GM21515 (cell line): ENCODE data around the gene ANKS6.

Source experiments
- ATAC-seq: cut with Tn5 transposase; IDR thresholded peaks from one replicate; pipeline ENCODE4 v1.9.1; 2021; ENCODE audit not compliant: unreplicated experiment

ANKS6 gene

DNA sequence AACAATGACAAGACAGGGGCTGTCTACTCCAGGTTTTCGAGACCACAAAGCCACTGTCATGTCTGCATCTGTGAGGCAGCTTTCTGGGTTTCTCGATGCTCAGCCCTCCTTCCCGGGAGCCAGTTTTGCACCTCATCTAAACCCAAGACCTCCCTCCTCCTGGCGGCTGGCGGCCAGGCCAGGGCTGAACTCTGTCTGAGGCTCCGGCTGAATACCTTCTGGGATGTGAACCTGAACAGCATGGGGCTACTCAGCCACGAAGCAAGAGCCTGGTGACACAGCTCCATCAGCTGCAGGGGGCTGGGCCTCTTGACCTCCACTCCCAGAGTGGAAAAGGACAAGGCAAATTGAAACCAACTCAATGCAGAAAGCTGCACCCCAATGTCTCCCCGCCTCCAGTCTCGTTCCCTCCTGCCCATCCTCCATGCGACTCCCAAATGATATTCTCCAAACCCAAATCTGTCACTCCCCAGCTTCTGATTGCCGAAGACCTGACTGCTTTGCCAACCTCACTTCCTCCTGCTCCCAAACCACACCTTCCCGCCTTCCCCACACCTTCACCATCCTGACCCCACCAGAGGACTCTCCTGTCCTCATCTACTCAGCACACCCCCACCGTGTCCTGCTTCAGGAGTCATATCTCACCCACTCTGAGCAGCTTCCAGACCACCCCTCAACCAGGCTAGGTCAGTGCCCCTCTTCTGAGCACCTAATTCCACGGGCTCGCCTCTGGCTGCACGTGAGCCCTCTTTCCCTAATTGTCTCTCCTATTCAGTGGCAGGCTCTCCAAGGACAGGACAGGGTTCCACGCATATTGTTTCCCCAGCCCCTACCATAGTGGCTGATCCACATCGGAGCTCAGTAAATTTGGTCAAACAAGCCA lies 4.5 kb downstream of the ANKS6 start:
- no peak for ATAC-seq

DNA sequence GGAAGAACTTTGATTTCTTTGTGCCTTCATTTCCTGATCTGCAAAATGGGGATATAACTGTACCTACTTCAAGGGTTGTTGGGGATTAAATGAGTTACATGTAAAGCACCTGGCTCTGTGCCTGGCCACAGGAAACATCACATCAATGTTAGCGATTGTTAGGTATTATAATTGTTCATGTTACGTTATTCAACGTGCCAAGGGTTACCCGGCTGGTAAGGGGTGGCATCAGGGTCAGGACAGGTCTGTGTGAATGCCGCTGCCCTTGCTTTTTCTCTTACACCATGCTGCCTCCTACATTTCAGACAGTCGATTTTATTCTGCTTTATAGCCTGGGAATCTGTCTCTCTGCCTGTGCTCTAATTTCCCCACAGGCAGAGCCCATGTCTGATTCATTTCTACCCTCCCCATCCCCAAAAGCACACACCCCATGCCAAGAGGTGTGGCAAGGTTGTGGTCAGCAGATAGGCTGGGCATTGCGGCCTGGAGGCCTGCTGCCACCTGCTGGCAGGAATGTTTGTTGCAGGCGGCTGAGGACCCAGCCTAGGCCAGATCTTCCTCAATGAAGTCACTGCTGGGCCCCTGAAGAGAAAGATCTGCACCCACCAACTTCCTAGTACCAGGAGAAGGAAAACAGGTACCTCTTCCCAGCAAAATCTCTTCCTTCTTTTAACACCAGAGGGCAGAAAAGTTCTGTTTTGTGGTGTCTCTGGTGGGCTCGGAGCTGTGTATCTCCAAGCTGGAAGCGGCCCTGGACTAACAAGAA lies 5.3 kb downstream of the ANKS6 start:
- ATAC-seq: peak; percentile 71

DNA sequence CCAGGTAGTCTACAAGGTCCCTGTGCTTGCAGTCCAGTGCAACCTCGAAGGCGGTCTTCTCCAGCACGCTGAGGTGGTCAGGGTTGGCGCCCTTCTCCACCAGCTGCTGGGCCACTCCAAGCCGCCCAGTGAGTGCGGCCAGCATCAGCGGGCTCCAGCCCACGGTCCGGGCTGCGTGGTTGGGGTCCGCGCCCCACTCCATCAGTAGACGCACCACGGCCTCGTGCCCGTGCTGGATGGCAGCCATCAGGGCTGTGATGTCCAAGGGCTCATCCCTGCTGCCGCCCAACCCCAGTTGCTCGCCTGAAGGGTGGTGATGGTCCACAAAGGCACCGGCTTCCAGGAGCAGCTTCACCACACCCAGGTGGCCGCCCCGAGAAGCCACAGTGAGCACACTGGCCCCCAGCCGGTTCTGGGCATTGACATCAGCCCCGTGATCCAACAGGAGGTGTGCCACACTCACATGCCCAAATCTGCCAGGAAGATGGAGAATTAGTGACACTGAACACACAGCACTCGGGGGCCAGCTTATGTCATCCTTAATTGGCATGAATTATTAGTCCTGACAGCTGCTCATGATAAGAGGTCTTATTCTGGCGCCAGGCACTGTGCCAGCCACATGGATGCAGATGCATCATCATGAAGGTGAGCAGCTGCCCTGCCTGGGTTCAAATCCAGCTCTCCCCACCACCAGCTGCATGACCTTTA lies 6.1 kb downstream of the ANKS6 start:
- ATAC-seq: no peak

DNA sequence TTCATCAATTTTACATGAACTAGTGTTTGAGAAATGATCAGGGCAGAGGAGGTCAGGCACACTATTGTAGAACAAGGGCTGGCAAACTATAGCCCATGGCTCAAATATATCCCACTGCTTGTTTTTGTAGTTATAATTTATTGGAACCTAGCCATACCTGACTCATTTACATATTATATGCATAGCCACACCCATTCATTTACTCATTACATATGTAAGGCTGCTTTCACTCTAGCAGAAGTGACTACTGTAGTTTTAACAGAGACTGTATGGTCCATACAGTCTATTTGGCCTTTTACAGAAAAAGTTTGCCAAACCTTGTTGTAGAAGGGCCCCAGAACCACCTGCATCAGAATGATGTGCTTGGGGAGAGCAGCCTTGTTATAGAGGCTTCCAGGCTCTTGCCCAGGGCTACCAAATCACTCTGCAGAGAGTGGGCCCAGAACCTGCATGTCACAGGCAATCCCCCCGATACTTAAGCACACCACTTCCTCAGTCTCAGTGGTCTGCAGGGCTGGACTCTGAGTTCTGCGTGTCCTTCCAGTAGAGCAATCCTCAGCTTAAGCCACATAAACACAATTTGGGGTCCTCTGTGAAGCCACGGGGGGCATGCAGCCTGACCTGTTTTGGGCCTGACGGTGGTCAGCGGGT lies 6.7 kb downstream of the ANKS6 start:
- ATAC-seq: no peak

DNA sequence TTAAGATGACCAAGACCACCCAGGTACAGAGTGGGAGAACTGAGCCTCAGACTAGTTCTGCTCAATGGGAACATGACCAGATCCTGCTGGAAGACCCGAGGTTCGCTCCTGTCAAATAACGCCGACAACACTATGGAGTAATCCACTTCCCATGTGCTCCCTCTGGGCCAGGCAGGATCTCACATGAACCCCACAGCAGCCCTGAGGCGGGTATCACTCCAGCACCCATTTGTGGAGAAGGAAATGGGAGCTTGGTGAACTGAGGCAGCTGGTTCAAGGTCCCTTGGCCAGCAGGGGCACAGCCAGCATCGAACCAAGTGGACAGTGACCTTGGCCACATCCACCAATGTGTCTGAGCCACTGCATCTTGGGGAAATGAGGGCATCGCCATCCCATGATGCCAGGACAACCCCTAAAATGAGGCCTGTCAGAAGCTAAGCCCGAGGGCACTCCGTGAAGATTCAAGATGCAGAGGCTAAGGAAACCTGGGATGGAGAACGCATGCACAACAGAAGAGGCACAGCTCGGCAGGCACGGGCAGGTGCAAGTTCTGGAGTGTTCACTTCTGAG lies 8.5 kb downstream of the ANKS6 start:
- ATAC-seq: no peak

DNA sequence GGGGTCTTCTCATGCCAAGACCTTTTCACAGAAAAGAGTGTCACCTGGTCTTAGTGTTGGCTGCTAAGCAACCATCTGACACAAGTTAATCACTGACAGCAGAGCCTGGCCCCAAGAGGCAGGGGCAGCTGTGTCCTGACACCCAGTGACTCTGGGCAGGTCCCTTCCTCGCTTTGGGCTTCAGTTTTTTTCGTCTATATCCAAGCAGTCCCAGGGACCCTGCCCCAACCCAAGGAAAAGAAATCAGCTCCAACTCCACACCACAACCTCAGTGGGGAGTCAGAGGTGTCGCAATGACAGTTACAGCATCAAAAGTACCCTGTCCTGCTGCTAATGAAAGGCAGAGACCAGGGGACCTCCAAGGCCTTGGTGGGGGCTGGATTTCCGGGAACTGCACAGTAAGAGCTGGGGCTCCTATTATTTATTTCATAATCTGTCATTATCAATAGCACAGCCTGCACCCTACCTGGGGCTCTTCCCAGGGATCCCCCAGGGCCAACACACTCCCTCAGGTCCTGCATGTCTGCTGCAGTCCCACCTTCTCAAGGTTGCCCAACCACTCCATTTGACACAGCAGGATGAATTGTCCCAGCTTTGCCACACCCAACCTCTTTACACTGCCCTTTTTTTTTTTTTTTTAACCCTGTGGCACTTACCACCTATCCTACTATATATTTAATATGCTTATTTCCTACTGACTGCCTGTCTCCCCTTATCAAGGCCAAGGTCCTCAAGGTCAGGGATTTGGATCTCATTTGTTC lies 9.4 kb downstream of the ANKS6 start:
- no peak for ATAC-seq

DNA sequence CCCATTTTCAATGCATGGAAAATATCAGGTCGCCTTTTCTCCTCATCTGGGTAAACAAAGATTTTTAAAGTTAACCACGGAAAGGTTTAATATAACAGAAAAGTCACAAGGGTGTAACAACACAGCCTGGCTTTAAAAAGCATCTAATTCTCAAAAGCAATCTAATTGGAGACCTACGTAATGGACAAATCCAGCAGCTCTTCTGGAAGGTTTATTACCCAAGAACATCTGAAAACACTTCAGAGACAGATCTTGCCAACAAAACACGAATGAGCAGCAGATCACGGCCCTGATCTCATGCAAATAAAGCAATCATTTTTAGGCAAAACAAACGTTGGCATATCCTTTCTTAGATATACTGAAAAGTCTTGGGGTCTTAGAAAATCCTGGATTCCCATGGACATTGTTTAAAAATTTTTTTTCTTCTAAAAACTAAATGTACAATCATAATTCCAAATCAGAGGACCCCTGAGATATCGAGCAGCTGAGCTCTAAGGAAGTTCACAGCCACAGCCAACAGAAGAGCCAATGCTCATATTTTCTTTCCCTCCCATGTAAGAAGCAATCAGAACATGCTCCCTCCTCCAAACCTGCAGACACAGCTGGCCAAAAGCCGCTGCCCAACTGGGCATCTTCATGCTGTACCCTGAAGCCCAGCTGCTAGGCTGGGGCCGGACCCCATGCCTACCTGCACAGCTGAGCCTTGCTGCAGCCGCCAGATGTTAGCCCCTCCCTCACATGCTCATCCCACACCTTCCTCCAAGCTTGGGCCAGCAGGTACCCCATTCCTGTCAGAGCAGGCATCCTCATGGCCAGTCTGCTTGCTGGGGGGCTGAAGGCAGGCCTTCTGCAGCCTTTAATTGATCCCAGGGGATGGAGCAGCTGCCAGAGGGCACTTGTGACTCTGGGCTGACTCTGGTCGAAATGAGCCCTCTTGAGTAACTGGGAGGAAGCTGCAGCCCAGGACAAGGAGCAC lies 11.2 kb downstream of the ANKS6 start:
- ATAC-seq: no peak

DNA sequence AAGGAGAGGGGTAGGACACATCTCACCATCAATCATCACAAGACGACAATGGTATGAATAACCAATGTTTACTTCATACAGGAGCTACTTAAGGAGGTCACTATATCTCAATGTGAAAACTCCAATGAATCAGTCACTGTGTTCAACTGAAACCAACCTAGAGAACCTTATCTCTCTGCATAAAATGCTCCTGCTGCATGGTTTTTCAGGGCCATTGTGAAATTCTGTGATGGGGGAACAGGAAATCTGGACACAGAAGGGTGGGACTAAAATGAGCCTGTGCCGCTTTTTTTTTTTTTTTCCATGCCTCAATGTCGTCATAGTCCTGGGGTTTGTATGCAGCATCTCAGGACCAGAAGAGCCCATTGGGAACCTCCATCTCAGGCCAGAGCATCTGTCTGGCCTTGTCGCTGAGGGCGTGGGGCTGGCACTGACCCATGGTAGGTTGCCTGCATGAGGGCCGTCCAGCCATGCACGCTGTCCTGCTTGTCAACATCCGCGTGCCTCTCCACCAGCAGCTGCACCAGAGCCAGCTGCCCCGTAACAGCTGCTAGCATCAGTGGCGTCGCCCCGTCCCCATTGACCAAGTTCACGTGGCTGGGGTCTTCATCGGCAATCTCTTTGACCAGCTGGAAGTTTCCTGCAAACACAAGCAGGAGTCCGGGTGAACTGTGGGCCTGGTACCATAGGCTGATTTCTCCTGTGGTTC lies 12.7 kb downstream of the ANKS6 start:
- no peak for ATAC-seq

DNA sequence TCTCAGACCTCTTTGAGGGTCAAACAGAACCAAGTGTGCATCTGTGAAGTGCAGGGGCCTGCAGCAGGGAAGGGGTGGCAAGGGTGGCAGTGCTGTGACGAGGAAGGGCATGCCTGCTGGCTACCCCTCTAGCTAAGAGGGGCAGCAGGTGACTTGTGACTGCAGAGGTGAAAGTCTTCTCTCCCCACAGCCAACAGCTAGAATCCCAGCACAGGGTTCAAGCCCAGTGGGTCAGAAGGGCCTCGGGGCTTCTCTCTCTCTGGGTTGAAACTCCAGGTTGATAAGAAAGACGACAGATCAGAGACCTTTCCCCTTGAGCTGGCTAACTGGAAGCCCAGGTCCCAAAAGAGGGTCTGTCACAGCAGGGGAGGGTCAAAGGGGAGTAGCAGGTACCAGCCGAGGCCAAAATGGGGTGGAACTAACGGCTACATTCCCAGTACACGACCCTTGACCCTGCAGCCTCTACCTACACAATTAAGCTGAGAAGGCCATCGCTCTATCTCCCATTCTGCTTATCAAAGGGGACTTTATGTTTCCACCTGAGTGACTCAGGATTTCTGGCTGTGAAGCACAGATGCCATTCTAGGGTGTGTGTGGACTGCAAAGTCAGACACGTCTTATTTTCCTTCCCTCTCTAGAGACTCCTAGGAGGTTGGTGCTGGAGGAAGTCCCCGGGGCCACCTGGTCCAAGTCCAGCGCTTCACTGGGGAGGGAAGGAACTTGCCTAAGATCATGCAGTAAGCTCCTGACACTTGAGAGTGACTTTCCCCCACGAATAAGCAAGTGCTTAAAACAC lies 14.6 kb downstream of the ANKS6 start:
- ATAC-seq: no peak

DNA sequence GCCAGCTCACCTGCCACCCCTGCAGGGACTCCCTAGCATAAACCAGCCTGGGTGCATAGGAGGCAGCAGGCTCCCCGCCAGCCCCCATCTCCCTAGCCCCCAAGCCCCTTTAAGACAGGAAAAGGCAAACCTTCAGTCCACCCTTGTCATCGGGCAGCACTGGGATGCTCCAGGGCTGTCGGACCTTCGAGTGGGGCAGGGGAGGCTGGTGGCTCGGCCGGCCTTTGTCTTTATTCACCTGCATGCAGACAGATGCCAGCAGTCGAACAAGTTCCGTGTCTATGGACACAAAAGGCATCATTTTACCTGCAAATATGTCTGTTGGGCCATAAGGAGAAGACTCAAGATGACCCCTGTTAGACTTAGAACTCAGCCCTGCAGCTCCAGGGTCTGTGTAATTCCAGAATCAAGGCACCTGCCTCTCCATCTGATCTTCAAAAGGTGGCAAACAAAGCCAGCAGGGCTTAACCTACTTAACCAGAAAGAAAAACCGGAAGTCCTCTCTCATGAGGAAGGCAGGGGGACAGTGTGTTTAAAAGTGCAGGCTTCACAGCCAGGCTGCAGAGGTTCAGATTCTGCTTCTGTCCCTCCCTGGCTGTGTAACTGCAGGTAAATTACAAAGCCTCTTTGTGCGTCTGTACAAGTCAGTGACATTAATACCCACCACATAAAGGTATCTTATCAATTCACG lies 16.2 kb downstream of the ANKS6 start:
- ATAC-seq: no peak

DNA sequence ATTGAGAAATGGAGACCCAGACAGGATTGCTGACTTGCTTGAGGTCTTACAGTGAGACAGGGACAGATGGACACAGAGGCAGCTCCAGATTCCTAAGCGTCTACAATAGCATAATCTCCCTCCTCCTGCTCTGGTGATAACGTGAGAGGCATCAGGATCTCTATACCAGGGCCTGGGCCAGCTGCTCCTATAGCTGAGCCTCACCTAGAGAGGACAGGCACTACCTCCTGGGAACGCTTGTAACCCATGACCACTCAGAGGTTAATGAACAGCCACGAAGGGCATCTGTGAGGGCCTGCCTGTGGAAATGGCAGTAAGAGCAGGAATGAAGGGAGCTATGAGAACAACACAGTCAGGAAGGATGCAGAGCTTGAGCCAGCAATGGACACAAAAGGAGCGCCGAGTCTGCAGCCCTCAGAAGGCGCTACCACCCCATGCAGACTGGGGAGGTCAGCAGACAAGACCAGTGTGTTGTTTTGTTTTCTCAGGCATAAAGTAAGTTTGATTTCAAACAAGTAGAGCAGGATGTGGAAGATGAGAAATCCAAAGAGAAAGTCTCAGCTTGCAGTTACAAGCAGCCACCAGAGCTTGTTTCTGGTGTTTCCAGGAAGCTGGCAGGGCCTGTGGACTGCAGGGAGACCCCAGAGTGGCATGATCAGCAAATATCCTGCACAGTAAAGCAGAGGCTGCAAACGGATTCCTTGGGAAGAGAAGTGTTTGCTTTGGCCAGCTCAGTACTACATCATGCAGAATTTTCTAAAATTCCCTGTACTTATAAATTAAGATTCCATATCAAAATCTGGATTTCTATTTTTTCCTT lies 17.4 kb downstream of the ANKS6 start:
- ATAC-seq: no peak

DNA sequence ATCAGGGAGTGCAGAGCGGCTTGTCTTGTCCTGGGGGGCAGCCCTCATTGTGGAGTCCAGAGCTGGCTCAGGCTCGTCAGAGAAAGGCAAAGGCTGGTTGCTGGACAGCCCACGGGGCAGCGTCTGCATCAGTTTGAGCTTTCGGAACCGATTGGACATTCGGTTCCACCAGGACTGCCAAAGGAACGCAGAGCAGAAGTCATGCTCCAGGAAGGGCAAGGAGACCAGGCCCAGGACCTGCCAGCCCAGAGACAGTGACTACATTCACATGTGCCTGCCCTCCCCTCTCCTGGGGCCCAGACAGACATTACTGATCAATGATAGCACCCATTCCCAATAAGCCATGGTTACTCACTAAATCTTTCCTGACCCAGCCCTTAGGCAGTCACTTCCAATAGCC lies 18.1 kb downstream of the ANKS6 start:
- ATAC-seq: no peak

DNA sequence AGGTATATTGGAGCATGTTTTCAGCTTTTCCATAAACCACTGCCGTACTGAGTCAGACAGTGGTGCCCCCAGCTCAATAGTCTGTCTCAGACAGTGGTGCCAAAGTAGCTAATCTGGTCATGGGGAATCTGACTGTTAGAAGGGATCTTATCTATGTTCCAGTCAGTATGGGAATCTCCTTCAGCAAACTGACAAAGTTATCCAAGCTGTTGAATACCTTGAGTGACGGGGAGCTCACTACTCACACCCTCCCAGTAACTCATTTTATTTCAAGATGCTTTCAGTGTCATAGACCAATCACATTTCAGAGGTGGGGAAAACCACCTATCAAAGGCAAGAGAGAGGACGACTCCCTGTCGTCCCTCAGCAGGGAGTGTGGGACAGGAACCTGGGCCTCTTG lies 18.7 kb downstream of the ANKS6 start:
- no peak for ATAC-seq

DNA sequence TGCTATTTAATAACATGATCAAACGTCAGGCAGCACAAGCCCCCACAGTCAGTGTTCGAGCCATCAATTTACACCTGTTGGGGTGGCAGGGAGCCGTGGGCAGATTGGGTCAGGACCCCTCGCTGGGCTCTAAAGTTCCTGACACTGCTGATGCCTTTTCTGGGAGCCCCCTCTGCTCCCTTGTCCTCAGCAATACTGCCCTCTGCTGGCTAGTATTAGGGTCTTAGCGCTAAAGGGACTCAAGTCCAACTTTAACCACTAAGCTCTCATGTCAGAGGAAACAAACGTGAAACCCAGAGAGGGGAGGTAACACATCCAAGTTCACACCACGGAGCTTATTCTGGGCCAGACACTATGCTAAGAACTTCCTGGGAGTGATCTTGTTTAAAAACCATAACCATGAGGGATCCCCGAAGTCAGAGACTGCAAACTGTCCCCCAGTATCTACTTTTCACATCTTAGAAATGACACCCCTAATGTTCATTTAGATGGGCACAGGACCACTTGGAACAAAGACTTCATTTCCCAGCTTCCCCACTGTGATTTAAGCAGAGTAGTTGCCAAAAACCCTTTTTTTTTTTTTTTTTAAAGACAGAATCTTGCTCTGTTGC lies 20.4 kb downstream of the ANKS6 start:
- no peak for ATAC-seq

DNA sequence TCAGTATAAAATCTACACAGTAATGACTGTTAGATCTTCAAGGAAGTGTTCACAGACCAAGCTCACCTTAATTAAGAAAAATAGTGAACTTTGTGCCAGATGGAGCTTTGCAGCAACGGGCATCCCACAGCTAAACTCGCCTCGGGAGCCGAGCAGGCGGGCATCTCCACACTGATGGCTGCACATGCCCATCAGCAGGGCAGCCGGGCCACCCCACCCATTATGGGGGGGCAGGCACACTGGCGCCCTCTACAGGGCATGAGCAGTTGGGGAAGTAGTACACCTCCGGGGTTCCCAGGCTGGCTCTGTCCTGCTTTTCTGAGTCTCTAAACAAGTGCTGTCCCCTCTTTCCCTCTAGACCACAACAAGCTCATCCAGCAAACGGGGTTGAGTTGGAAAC lies 21.6 kb downstream of the ANKS6 start:
- ATAC-seq: no peak

DNA sequence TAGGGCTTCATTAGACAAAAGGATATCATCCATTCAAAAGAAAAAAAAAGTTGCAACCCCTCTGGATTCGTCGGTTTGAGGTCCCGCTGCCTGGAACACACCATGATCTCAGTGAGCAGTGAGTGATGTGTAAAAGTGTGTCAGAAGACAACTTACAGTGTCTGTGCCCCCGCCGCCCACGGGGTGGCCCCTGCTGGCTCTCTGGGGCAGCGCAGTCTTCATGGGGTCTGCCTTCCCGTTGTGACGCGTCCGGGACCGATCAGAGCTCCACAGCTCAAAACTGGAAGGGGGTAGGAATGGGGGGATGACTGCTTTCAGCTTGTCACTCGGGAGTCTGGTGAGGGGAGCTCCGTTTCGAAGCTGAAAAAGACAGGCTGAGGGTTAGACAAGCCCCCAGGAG lies 22.6 kb downstream of the ANKS6 start:
- ATAC-seq: no peak
